A172 (cell line): ENCODE data around the gene SRSF9. TPM values are rescaled to one million over a fixed set of nuclear protein-coding genes. Genes with fewer than 3 reads are reported as not detected.
A peak's percentile ranks its signal among the peaks of the same experiment; 100 is the strongest.
"Not testable (repeated sequence)": the region's sequence is repeated elsewhere in the genome, so short reads cannot be mapped to it uniquely, and the experiment has no call there.

Experiments
- DNase-seq: peaks from one replicate; pipeline ENCODE4 v3.0.0-alpha.2; 2015; ENCODE audit warnings: low spot score
- total RNA-seq: library from RNA; depleted of rRNA; stranded (reverse); fragments of >200 nt; shearing (Covaris generic); gene quantifications from 2 replicates; pipeline ENCODE4 v1.2.3, GENCODE V29; 2014

Gene SRSF9
- total RNA-seq, 1 experiment from 2014 or later: 189 TPM

DNA sequence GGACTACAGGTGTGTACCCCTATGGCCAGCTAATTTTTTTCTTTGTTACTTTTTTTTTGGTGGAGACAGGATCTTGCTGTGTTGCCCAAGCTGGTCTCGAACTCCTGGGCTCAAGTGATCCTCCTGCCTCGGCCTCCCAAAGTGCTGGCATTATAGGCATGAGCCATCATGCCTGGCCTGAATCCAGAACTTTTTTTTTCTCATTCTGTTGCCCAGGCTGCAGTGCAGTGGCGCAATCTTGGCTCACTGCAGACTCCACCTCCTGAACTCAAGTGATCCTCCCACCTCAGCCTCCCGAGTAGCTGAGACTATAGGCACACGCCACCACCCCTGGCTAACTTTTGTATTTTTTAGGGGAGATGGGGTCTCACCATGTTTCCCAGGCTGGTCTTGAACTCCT is 17.0 kb downstream of the SRSF9 start:
- DNase-seq: not testable (repeated sequence)

DNA sequence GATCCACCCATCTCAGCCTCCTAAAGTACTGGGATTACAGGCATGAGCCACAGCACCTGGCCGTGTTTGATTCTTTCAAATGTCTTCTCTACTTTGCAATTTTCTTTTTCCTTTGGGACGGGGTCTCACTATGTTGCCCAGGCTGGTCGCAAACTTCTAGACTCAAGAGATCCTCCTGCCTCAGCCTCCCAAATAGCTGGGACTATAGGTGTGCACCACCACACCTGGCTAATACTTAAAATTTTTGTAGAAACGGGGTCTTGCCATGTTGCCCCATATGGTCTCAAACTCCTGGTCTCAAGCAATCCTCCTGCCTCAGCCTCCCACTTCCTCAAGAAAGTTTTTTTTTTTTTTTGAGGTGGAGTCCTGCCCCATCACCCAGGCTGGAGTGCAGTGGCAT is 21.6 kb downstream of the SRSF9 start:
- no peak for DNase-seq

DNA sequence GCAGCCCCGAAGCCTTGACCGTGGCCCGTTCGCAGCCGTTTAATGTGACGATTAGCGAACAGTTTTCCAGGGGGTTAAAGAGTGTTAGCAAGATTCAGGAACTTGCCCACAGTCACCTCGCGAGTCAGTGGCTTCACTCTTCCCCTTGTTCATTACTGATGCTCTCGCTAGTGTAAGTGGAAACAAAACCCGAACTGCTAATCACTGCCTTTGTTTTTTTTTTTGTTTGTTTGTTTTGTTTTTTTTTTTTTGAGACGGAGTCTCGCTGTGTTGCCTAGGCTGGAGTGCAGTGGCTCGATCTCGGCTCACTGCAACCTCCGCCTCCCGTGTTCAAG is 22.7 kb downstream of the SRSF9 start:
- DNase-seq: not testable (repeated sequence)

DNA sequence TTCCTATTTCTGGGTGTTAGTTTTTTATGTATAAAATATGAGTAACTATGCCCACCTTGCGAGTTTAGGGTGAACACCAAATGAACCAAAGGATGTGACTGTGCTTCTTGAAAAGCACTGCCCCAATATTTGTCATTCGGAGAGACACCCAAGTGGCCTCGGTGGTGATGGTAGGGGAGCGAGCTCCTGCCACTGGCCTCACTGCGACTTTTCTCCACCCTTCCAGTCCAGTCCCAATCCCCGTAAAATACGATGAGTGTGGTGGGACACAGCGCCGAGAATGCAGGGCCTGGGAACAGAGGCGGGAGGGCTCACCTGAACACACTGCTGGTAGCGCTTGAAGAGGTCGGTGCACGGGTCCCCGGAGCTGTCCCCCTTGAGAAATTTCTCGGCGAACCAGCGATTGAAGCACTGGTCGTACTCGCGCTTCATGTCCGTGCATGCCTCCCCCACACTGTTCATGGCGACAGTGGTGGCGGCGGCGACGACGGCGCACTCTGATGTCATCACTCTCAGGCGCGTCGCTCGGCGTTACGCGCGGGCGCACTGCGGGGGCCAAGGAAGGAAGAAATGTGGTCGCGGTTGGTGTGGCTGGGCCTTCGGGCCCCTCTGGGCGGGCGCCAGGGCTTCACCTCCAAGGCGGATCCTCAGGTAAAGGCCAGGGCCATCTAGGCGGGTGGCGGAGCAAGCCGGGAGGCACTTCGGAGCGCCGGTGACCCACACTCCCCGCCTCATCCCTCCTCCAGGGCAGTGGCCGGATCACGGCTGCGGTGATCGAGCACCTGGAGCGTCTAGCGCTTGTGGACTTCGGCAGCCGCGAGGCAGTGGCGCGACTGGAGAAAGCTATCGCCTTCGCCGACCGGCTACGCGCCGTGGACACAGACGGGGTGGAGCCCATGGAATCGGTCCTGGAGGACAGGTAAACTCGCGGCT is 23.4 kb downstream of the SRSF9 start, which contains the start of the genes GATC and TRIAP1:
Gene GATC (plus strand): TSS at position 534 of the 933 bp plus-strand sequence. CDS start 37 bp downstream, at position 571.
Gene TRIAP1 (minus strand): TSS at position 474 of the 933 bp plus-strand sequence. CDS start 12 bp downstream, at position 462.
- peak; percentile 64 for DNase-seq

DNA sequence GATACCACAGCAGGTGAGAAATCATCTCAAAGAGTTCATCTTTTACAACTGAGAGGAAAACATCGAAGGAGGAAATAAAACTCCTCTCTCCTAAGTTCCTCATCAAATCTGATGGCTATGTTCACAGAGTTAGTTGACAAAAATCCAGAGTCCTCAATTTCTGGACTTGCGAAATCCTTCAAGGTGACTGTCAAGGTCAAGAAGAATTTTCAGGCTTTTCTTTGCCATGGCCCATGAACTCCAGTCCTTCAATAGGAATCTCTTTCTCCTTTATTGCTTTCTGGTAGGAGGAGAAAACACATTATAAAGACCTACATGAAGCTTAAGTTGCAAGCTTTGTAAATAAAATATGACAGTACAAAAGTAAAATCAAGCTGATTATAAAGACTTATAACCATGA is 24.9 kb downstream of the SRSF9 start:
- DNase-seq: no peak

DNA sequence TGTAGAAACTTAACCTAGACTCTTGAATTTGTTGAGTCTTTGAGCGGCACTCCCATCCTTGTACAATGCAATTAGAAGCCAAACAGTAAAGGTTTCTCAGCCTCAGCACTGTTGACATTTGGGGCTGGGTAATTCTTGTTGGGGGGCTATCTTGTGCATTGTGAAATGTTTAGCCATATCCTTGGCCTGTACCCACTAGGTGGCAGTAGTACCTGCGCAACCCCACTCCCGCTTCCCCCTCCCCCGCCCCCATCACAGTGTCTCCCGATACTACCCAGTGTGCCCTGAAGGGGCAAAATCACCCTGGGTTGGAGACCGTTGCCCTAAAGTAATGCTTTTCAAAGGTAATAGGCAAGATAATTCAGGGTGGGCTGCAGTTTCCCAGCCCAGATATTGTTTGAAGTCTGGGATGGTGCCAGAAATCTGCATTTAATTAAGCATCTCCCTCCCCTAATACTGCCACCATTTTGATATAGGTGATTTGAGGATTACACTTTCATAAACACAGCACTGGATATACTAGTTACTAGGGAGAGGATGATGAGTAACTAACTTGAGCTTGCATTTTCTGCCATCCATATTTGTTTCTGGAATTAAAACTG is 29.8 kb downstream of the SRSF9 start:
- DNase-seq: peak; percentile 54

DNA sequence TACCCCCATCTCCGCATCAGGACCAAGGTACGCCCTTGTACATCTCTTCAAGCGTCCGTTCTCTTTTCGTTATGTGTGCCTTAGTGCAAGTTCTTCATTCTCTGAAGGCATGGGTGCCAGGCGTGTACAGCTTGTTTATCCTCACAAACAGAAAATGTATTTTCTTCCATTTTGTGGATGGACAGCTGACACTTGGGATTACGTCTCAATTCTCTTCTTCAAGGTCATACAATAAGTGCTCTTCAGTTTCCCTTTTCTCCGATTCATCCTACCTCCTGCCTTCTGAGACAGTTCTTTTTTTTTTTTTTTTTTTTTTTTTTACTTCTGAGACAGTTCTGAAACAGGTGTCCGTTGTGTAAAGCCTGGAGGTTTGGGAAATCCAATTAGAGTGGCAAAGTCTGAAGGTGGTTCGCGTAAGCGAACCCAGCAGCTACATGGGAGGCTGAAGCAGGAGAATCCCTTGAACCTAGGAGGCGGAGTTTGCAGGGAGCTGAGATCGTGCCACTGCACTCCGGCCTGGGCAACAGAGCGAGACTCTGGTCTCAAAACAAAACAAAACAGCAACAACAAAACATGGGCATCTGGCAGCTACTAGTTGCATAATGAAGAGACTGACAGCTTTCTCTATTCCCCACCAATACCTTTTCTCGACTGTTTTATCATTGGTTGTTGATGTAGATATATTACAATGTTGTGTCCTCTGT is 30.9 kb downstream of the SRSF9 start:
- DNase-seq: no peak

DNA sequence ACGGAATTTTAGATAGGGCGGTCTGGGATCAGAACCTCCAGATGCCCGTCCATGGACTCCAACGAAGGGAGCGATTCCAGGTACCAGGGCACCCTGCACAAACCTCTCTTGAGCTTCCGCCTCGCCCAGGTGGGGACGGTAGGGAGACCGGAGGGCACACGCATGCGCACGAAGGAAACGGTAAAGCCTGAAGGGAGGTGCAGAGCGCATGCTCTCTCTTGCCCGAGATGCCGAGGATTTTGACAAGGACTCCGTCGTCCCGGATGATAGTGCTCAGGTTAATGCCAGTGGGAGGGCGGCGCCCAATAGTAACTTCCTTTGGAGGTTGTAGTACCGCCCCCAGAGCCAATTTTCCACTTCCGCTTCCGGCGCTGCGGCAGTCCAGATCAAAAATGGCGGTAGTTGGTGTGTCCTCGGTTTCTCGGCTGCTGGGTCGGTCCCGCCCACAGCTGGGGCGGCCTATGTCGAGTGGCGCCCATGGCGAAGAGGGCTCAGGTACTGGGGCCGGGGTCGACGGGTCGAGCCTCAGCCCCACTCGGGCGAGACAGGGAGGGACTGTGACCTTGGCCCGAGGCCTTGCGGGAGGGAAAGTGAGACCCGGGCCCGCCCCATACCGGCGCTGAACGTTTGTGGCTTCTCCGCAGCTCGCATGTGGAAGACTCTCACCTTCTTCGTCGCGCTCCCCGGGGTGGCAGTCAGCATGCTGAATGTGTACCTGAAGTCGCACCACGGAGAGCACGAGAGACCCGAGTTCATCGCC is 31.6 kb downstream of the SRSF9 start, which contains the start of gene COX6A1:
Gene COX6A1 (plus strand): TSS at position 379 of the 760 bp plus-strand sequence. CDS start 14 bp downstream, at position 393.
- peak; percentile 99 for DNase-seq

DNA sequence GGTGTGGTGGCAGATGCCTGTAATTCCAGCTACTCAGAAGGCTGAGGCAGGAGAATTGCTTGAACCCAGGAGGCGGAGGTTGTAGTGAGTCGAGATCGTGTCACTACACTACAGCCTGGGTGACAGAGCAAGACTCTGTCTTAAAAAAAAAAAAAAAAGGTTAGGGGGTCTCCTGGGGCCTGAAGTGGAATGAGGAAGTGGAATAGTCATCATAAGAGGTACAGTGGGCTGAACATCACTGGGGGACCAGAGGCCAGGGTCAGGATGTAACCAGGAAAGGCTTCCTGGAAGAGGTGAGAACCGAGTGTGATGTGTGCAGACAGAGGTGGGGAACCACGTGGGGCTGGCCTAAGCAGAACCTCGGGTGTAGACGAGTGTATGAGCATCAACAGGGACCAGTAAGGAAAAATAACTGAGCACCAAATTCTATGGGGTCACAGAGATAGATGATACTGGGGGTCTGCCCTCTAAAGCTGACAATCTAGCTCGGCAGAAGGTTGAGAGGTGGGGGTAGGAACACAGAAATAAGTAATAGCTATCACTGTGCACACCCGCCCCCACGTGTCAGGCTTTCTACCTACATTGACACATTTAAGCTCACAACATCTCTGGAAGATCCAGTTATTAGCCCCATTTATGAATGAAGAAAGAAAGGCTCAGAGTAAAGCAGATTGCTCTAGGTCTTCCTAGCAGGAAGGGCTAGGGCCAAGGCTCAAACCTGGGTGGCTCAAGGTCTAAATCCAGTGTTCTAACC is 36.6 kb downstream of the SRSF9 start:
- no peak for DNase-seq

DNA sequence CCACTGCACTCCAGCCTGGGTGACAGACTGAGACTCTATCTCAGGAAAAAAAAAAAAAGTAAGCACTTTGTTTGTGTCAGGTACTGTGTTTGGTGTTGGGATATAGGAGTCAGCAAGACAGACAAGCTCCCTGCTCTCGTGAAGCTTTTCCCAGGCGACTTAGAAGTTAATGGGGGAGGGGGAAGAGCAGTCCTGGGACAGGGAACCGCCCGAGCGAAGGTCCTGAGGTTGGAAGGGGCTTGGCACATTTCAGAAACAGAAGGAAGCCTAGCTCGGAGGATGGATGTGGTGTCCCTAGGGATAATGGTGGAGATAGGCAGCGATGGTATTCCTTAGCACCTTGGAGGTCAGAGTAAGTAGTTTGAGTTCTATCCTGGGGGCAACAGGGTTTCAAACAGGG is 40.2 kb downstream of the SRSF9 start:
- no peak for DNase-seq

DNA sequence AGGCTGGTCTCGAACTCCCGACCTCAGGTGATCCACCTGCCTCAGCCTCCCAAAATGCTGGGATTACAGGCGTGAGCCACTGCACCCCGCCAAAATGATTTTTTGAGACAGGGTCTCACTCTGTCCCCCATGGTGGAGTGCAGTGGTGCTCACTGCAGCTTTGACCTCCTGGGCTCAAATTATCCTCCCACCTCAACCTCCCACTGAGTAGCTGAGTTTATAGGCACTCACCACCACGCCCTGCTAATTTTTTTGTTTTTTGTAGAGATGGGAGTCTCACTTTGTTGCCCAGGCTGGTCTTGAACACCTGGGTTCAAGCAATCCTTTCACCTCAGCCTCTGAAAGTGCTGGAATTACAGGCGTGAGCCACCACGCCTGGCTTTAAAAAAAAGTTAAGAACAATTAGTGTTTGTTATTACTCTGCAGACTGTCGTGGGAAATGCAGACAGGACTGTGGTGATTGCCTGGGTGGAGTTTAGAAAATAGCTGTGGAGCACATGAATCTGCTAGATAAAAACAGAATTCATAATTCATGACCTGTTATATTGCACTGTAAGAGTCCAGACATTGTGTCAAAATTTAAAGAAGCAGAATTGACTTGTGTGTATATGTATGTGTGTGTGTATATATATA is 40.8 kb downstream of the SRSF9 start:
- DNase-seq: no peak

DNA sequence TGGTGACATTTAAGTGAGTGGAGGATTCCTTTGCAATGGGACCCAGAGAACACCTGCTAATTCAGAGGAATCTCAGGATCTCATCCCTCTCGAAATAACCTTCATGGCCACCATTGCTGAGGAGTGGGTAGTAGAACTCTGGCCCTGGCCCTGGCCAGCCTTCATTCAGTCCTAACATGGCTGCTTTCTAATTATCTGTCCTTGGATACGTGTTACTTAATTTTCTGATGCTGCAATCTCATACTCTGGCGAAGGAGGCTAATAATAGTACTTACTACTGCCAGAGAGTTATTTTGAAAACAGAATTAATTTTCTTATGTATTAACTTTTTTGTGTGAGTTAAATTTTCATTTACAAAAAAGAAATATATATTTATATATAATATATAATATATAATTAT is 43.8 kb downstream of the SRSF9 start:
- DNase-seq: no peak

DNA sequence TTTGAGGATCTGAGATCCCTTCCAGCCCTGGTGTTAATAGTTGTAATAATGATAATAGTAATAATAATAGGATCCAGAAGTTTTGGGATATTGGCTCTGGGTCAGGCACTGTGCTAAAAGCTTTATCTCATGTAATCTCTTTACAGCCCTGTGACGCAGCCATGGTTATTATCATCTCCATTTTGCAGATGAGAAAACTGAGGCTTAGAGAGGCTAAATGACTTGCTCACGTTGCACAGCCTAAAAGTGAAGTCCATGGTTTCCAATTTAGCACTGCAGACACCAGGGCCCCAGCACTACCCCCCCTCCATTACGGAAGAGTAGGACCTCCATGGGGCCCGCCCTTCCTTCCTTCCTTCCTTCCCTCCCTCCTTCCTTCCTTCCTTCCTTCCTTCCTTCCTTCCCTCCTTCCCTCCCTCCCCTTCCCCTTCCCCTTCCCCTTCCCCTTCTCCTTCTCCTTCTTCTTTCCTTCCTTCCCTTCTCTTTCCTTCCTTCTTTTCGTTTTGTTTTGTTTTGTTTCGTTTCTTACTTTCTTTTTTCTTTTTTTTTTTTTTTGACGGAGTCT is 46.6 kb downstream of the SRSF9 start:
- DNase-seq: no peak

DNA sequence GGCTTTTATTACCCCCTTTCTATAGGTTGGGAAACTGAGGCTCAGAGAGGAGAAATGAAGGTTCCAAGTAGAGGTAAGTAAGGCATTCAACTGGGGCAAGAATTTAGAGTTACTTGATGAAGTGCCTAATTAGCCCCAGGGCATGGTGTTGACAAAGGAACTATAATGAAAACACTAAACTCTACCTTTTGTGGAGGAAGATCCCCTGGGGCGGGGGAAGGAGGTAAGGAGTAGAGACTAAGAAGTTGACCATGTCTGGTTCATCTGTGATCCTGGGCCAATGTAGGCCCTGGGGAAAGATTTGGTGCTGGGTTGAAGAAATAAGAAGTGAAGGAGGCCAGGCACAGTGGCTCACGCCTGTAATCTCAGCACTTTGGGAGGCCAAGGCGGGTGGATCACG is 47.8 kb downstream of the SRSF9 start:
- DNase-seq: no peak

DNA sequence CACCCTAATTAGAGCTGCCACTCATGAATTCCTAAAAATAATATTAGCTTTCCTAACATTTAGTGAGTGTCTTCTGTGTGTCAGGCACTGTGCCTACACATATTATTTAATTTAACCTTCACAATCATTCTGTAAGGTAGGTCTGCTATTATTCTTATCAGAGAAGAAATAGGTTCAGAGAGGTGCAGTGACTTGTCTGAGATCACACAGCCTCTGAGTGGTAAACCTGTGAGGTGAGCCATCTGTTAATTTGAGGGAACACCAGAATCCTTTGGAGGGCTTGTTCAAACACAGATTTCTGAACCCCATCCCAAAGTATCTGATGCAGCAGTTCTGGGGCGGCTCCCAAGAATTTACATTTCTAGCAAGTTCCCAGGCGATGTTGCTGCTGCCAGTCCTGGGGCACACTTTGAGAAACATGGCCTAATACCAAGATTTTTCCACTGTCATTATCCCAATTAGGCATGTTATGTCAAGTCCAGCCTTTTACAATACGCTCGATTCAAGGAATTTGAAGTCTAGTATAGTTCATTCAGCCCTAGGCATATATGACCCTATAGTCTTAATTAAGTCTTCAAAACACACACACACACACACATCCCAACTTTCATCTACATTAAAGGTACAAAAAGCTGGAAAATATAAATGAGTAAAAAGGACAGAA is 51.5 kb downstream of the SRSF9 start:
- no peak for DNase-seq

DNA sequence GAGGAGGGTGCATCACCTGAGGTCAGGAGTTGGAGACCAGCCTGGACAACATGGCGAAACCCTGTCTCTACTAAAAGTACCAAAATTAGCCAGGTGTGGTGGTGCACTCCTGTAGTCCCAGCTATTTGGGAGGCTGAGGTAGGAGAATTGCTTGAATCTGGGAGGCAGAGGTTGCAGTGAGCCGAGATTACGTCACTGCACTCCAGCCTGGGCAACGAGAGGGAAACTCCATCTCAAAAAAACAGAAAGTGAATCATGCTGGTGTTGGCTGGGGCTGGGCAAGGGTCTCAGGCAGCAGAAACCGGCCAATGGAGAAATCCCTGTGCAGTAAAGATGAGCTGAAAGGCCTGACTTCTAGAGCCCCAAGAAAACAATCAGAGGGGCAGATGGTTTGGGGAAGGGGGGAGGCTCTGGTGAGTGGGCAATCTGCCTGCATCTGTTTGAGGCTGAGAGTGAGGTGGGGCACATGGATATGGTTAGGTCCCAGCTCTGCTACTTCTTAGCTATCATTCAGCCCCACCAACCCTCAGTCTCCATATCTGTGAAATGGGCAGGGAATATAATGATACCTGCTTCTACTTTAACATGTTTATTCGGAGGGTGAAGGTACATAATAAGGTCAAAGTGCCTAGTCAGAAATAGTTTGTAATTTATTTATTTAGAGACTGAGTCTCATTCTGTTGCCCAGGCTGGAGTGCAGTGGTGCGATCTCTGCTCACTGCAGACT is 52.9 kb downstream of the SRSF9 start:
- DNase-seq: no peak

DNA sequence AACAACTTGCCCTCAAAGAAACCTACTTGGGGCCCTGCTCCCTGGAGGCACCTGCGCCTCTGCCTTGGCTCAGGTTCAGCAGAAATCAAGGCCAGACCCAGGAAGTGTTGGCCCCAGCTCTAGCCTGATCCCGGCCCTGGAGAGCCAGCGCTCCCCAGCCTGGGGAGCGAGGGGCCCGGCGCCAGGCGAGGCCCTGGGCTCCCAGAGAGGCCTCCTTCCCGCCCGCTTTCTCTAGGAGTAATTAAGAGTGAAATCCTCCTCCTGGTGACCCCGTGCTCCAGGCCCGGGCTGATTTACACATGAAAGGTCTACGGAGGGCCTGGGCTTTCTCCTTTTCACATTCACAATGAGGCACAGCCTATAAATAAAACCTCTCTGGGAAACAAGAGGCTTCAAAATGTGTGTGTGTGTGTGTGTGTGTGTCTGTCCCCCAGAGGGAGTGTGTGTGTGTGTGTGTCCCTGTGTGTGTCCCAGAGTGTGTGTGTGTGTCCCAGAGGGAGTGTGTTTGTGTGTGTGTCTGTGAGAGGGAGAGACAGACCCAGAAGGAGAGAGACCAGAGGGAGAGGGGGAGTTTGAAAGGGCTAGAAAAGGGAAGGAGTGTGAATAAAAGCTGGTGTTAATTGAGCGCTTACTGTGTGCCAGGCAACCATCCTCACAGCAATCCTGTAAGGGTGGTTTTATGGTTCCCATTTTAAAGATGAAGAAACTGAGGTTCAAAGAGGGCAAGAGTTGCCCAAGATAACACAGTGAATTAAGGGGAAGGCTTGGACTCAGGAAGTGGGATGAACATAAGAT is 55.5 kb downstream of the SRSF9 start:
- no peak for DNase-seq

DNA sequence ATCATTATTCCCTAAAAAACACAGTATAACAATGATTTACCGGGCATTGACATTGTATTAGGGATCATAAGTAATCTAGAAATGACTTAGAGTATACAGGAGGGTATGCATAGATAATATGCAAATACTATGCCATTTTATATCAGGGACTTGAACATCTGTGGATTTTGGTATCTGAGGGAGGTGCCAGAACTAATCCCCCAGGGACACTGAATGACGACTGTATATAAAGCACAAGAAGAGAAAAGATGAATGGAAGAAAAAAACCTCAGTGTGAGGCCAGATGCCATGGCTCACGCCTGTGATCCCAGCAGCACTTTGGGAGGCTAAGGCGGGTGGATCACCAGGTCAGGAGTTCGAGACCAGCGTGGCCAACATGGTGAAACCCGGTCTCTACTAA is 57.1 kb downstream of the SRSF9 start:
- no peak for DNase-seq
